ENCODE data around the gene ZNF765.
"Not testable (repeated sequence)": the region's sequence is repeated elsewhere in the genome, so short reads cannot be mapped to it uniquely, and the experiment has no call there.

GRCh38 chr19:53423680-53424079, 28.7 kb downstream of the ZNF765 start:
- peak; percentile 29 to 36 for TF ChIP-seq CTCF (conservative IDR thresholded peaks at IDR 0.05; ENCODE audit: low read depth in 2 of 2)
- TF ChIP-seq EZH2phosphoT487 (IDR thresholded peaks at IDR 0.05; ENCODE audit: unreplicated experiment); STAT1 (IDR thresholded peaks at IDR 0.05; ENCODE audit: unreplicated experiment); POLR2AphosphoS5 (IDR thresholded peaks at IDR 0.05; ENCODE audit: low read depth); EZH2 (IDR thresholded peaks at IDR 0.05; ENCODE audit: low read depth, unreplicated experiment); JUNB (IDR thresholded peaks at IDR 0.05; ENCODE audit: unreplicated experiment); NANOG (IDR thresholded peaks at IDR 0.05; ENCODE audit: borderline replicate concordance); REST (IDR thresholded peaks at IDR 0.05; ENCODE audit: unreplicated experiment); ETS1 (IDR thresholded peaks at IDR 0.05); ZNF331 (CRISPR knock-in tag; IDR thresholded peaks at IDR 0.05; ENCODE audit: low read depth); ZNF462 (CRISPR knock-in tag; IDR thresholded peaks at IDR 0.05); ZNF114 (CRISPR knock-in tag; IDR thresholded peaks at IDR 0.05); CREB1 (CRISPR knock-in tag; IDR thresholded peaks at IDR 0.05; ENCODE audit: low read depth): not testable (repeated sequence)
